GM12878 (cell line): ENCODE results near the gene CASP6. TPM values are rescaled to one million over a fixed set of nuclear protein-coding genes. Genes with fewer than 3 reads are reported as not detected.

Source experiments
- ATAC-seq: fragments of 200-7000 bp; cut with Tn5 transposase; 3 replicates; pipeline ENCODE4 v1.9.1; 2020; ENCODE audit warnings: mild to moderate bottlenecking, moderate library complexity
- BruUV-seq: library from RNA; stranded (reverse); fragments of 400-500 nt; replicated peaks from 2 replicates; lab custom pipeline; 2021; lab: Mats Ljungman, UMichigan
- CTCF ChIA-PET: fragments of 300-600 bp; sonication (Branson Sonifier 250); formaldehyde crosslinking; extraction: SDS; loops from one replicate; lab custom pipeline; 2021; ENCODE audit warnings: inconsistent platforms; lab: Yijun Ruan, JAX
- POLR2A ChIA-PET: fragments of 350-600 bp; formaldehyde crosslinking; extraction: SDS; loops from one replicate; lab custom pipeline; 2021; ENCODE audit warnings: inconsistent platforms; lab: Charles Lee
- RAD21 ChIA-PET: fragments of 300-600 bp; sonication (Branson Sonifier 250); formaldehyde crosslinking; loops from one replicate; lab custom pipeline; 2023; ENCODE audit warnings: antibody characterized with exemption; ENCODE audit not compliant: unreplicated experiment; lab: Charles Lee
- SMC1A ChIA-PET: fragments of 300-600 bp; sonication (Branson Sonifier 250); formaldehyde crosslinking; loops from one replicate; lab custom pipeline; 2023; ENCODE audit not compliant: unreplicated experiment, uncharacterized antibody; lab: Charles Lee
- DNase-seq: peaks from one replicate; pipeline ENCODE4 v3.0.0-alpha.2; 2011; ENCODE audit warnings: low read depth, low spot score
- FAIRE-seq: peaks from 3 replicates; lab custom pipeline; 2011; peaks lifted over from hg19 to GRCh38; lab: Jason Lieb, UNC
- H2AFZ ChIP-seq: 2 replicates; pipeline ENCODE4 v1.6.0; 2011; ENCODE audit warnings: low read depth, low read length, control low read depth; ENCODE audit not compliant: control insufficient read depth
- H3K27ac ChIP-seq: 2 replicates; pipeline ENCODE4 v1.5.1; 2011; ENCODE audit warnings: control low read depth; ENCODE audit not compliant: control insufficient read depth, insufficient read depth
- H3K27me3 ChIP-seq, 2 experiments: replicated peaks in 1 of 2; 2 replicates each; pipeline versions ENCODE4 v1.6.0 to v1.6.1; 2011; ENCODE audit warnings: low read length in 1 of 2; ENCODE audit not compliant: control insufficient read depth in 2 of 2, insufficient read depth in 2 of 2
- H3K36me3 ChIP-seq, 2 experiments: 2 replicates each; pipeline ENCODE4 v1.5.1; 2011; ENCODE audit warnings: low read length in 1 of 2; ENCODE audit not compliant: control insufficient read depth in 2 of 2, insufficient read depth in 2 of 2
- H3K4me1 ChIP-seq: 2 replicates; pipeline ENCODE4 v1.6.1; 2011; ENCODE audit warnings: mild to moderate bottlenecking, low read length, moderate library complexity, mixed read lengths; ENCODE audit not compliant: control insufficient read depth, insufficient read depth
- H3K4me2 ChIP-seq: 2 replicates; pipeline ENCODE4 v1.6.0; 2011; ENCODE audit warnings: control low read depth; ENCODE audit not compliant: control insufficient read depth, insufficient read depth
- H3K4me3 ChIP-seq: fragments of 200-600 bp; sonication (generic); 2 replicates; pipeline ENCODE4 v1.5.1; 2016
- H3K79me2 ChIP-seq: 2 replicates; pipeline ENCODE4 v1.6.0; 2011; ENCODE audit warnings: low read length; ENCODE audit not compliant: control insufficient read depth, insufficient read depth
- H3K9ac ChIP-seq: 2 replicates; pipeline ENCODE4 v1.8.0; 2011; ENCODE audit warnings: low read length, control low read depth, mixed read lengths; ENCODE audit not compliant: control insufficient read depth, insufficient read depth
- H3K9me3 ChIP-seq: replicated peaks from 3 replicates; pipeline ENCODE4 v1.5.1; 2011; ENCODE audit warnings: mild to moderate bottlenecking, low read length; ENCODE audit not compliant: control insufficient read depth, insufficient read depth
- H4K20me1 ChIP-seq: 2 replicates; pipeline ENCODE4 v1.6.0; 2011; ENCODE audit not compliant: control insufficient read depth, insufficient read depth
- BCL11A ChIP-seq: IDR thresholded peaks from 2 replicates; pipeline ENCODE4 v1.6.1; 2011; ENCODE audit warnings: low read depth, low read length
- BMI1 ChIP-seq: fragments of 450-650 bp; IDR thresholded peaks from 2 replicates; pipeline ENCODE4 v1.6.1; 2016; ENCODE audit warnings: mild to moderate bottlenecking, moderate library complexity, borderline replicate concordance
- FOS ChIP-seq: IDR thresholded peaks from 3 replicates; pipeline ENCODE4 v1.6.1; 2011; ENCODE audit warnings: borderline replicate concordance; ENCODE audit not compliant: insufficient read length; ENCODE audit errors: extremely low read depth
- GABPA ChIP-seq: IDR thresholded peaks from 2 replicates; pipeline ENCODE4 v1.6.1; 2014; ENCODE audit warnings: antibody characterized with exemption, low read depth, mild to moderate bottlenecking, inconsistent platforms
- POLR2A ChIP-seq: IDR thresholded peaks from 2 replicates; pipeline ENCODE4 v1.6.1; 2011; ENCODE audit warnings: low read depth, mild to moderate bottlenecking, low read length
- SPI1 ChIP-seq: IDR thresholded peaks from 2 replicates; pipeline ENCODE4 v1.6.1; 2011; ENCODE audit warnings: low read depth, mild to moderate bottlenecking, low read length, moderate library complexity, borderline replicate concordance; ENCODE audit not compliant: insufficient read depth
- TBL1XR1 ChIP-seq: IDR thresholded peaks from 2 replicates; pipeline ENCODE4 v1.6.1; 2012; ENCODE audit warnings: low read depth, low read length, improper control_type of control experiment
- YY1 ChIP-seq: IDR thresholded peaks from 2 replicates; pipeline ENCODE4 v1.6.1; 2011; ENCODE audit warnings: low read depth, mild to moderate bottlenecking, low read length
- WGBS: methylation state at CpG from one replicate; pipeline ENCODE4 v1.1.6; 2016; ENCODE audit warnings: low lambda C conversion rate; ENCODE audit not compliant: insufficient replicate concordance, insufficient coverage; ENCODE audit errors: missing lambda C conversion rate; 5-methylcytosine and 5-hydroxymethylcytosine counted together
- in situ Hi-C: fragments of 300-500 bp; cut with MboI; formaldehyde crosslinking; loops from 9 replicates; pipeline ENCODE4 v1.14.3; 2018; ENCODE audit warnings: mixed read lengths
- intact Hi-C: fragments of 100-400 bp; cut with micrococcal nuclease; formaldehyde crosslinking; loops from one replicate; pipeline ENCODE4 v1.14.2; 2022; ENCODE audit not compliant: unreplicated experiment
- polyA plus RNA-seq, 11 experiments: library from polyadenylated mRNA; depleted of rRNA in 4 of 11; unstranded in 6 of 11; stranded (reverse) in 5 of 11; fragments of >200 nt; fragmentation: Nextera tagmentation in 4 of 11; fragmentation: Illumina TruSeq in 1 of 11; extraction: Ambion mirVana in 4 of 11; extraction: Trizol in 1 of 11; gene quantifications; 1 replicate in 1 of 11; 2 replicates in 10 of 11; pipeline versions ENCODE4 v1.2.1 to v1.2.3, GENCODE V29; 2011 to 2016; ENCODE audit warnings: inconsistent platforms in 2 of 11, missing spikeins in 2 of 11, low read depth in 1 of 11
- total RNA-seq, 4 experiments: library from RNA; depleted of rRNA in 3 of 4; stranded (reverse); fragments of >200 nt in 3 of 4; fragmentation: Illumina TruSeq in 1 of 4; extraction: Trizol in 1 of 4; gene quantifications; 2 replicates each; pipeline versions ENCODE4 v1.2.1 to v1.2.3, GENCODE V29; 2013 to 2021
- TF ChIP-seq, protein P1 (sequence below): fragments of 450-650 bp; formaldehyde crosslinking; IDR thresholded peaks from 2 replicates; pipeline ENCODE4 v1.5.0; 2022; ENCODE audit warnings: mild to moderate bottlenecking, missing genetic modification characterization

CASP6 gene
- total and polyA plus RNA-seq, 10 of the 15 experiments (the other 5 are each of a cell fraction or from before 2014, with no cell fraction given) = 20.0 to 66.8 (median 30.8) TPM

GRCh38 chr4:109698656-109699055 is 4.6 kb downstream of the CASP6 start (continued):
- TF ChIP-seq FOS (no peak), BCL11A (no peak)

GRCh38 chr4:109691411-109691920 is 11.8 kb downstream of the CASP6 start:
- H3K27me3 ChIP-seq = no peaks in the 10 kb centered on the region
- H4K20me1 ChIP-seq = no peaks in the 10 kb centered on the region
- H3K4me1 ChIP-seq = peaks cover 4% of the 10 kb centered on the region; the same call in 1 of the 2 replicates
- H3K4me2 ChIP-seq = no peak overlapping the region
- POLR2A ChIA-PET = interaction anchor here (2.4 kb wide), 1 partner anchor 9 kb away, joined by 13 read pairs; no protein-coding TSS in a partner anchor
- BruUV-seq = no TSS peak
- RAD21 ChIA-PET = no interaction called here
- in situ Hi-C loops = no loop called here
- WGBS = 94% methylated on average over 1 of the region's 1 CpG
- H3K9me3 ChIP-seq = no peaks in the 10 kb centered on the region
- FAIRE-seq = no peak
- H2AFZ ChIP-seq = no peak overlapping the region
- CTCF ChIA-PET = interaction anchor here (1.6 kb wide), 1 partner anchor 10 kb away, joined by 11 read pairs; no protein-coding TSS in a partner anchor
- ATAC-seq = peak; percentile 20
- H3K36me3 ChIP-seq = peaks cover 0 to 18% of the 10 kb centered on the region in 2 experiments; a peak in 2 of 4 replicates
- SMC1A ChIA-PET = interaction anchor here (1.1 to 3.6 kb wide), 4 partner anchors 9 to 104 kb away, joined by 3 to 18 read pairs (median 4); partner anchors contain the start of gene CASP6
- TF ChIP-seq POLR2A (no peak), BMI1 (no peak), GABPA (no peak), SPI1 (no peak), YY1 (0 out of 2 replicates have a peak, but pooled peaks have one; percentile 11), TBL1XR1 (no peak)
- TF ChIP-seq, protein P1, sequence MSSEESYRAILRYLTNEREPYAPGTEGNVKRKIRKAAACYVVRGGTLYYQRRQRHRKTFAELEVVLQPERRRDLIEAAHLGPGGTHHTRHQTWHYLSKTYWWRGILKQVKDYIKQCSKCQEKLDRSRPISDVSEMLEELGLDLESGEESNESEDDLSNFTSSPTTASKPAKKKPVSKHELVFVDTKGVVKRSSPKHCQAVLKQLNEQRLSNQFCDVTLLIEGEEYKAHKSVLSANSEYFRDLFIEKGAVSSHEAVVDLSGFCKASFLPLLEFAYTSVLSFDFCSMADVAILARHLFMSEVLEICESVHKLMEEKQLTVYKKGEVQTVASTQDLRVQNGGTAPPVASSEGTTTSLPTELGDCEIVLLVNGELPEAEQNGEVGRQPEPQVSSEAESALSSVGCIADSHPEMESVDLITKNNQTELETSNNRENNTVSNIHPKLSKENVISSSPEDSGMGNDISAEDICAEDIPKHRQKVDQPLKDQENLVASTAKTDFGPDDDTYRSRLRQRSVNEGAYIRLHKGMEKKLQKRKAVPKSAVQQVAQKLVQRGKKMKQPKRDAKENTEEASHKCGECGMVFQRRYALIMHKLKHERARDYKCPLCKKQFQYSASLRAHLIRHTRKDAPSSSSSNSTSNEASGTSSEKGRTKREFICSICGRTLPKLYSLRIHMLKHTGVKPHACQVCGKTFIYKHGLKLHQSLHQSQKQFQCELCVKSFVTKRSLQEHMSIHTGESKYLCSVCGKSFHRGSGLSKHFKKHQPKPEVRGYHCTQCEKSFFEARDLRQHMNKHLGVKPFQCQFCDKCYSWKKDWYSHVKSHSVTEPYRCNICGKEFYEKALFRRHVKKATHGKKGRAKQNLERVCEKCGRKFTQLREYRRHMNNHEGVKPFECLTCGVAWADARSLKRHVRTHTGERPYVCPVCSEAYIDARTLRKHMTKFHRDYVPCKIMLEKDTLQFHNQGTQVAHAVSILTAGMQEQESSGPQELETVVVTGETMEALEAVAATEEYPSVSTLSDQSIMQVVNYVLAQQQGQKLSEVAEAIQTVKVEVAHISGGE (CRISPR knock-in tag) = no peak
- DNase-seq = no peak
- no peak overlapping the region for H3K27ac ChIP-seq
- no peak overlapping the region for H3K4me3 ChIP-seq
- H3K9ac ChIP-seq = no peak overlapping the region
- no peaks in the 10 kb centered on the region for H3K79me2 ChIP-seq
- intact Hi-C loops = no loop called here
